Epidermal melanocyte (primary cell): ENCODE data around the gene PYGL.
"Not testable (repeated sequence)": the region's sequence is repeated elsewhere in the genome, so short reads cannot be mapped to it uniquely, and the experiment has no call there.

Experiments used
- DNase-seq: peaks from one replicate; pipeline ENCODE4 v3.0.0; 2011; ENCODE audit warnings: low spot score; ENCODE audit not compliant: insufficient read length

PYGL gene

DNA sequence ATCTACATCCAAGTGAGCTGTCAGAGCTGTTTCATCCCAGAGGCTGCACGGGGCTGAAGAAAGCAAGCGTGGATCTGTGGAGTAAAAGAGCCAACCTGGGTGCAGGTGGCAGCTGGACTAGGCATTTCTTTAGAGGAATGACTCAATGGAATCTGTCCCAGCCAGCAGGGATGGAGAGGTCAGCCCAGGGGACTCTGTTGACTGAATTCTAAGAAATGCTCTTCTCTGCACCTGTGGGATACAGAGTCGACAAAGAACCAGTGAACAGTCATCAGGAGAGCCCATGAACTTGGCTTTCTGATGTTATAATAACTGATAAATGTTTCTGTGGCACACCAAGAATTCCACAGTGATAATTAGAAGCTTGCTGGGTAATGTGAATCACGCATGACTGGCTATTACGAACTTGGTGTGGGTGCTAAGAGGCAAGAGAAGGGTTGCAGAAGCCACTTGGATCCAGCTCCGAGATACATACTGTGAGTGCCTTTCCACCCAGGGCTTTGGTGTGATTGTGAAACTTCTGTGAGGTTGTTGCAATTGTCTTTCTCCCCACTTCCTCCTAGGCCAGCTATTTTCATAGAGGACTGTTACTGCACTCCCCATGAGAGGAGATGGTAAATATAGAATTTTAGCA lies 16.2 kb downstream of the PYGL start:
- DNase-seq, result no peak

DNA sequence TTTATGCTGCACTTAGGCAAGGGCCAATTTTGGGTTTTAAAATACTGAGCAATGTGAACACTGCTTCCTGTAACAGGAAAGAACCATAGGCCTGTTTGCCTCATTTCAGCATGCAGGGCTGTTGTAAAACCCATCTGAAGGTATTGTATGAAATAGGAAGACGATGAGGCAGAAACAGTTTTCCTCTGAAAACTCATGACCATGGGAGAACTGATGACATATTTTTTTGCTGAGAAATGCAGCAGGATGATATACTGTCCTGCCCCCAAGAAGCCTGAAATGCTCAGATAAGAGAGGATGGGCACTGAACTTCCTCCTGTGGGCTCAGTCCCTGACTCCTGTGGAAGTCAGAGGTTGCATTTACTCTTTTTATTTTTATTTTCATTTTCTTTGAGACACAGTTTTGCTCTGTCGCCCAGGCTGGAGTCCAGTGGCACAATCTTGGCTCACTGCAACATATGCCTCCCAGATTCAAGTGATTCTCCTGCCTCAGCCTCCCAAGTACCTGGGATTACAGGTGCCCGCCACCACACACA lies 17.4 kb downstream of the PYGL start:
- DNase-seq, result no peak

- DNase-seq, result no peak
These were observed 19.4 kb downstream of the PYGL start for GRCh38 chr14:50924843-50925242.

DNA sequence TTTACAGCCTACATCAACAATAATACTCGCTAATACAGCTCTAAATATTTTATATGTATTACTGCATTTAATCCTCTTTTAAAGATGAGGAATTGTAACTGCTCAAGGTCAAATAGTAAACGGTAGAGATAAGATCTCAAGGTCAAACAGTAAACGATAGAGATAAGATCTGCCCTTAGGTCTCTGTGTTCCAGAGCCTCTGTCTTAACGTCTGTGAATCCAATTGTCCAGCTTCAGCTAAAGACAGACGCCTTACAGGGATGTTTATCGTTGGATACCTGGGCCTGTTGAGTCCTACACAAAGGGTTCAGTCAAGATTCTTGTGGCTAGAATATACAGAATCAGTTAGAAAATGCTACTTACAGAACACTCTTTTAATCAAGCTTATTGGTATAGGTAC lies 20.0 kb downstream of the PYGL start:
- DNase-seq, result no peak

DNA sequence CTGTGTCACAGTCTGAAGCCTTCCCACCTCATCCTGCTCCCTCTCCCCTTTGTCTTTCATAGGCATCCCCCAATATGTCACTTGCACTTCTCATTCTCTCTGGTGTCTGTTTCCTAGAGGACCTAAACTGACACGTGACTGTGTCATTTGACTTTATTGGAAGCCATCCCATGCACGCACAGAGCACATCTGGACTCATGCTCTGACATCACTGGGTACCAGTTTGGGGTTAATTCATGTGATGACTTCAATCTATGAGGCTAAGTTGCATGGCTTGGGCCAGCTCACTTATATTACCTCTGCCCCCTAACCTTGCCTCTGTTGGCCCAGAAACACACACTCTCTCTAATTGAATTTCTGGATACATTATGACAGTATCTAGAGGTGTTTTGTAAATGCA lies 21.5 kb downstream of the PYGL start:
- DNase-seq, result no peak

- DNase-seq, result peak; percentile 55
These were observed 23.6 kb downstream of the PYGL start for GRCh38 chr14:50920482-50921230.

GRCh38 chr14:50919524-50919923 lies 24.8 kb downstream of the PYGL start:
- DNase-seq, result not testable (repeated sequence)

GRCh38 chr14:50917449-50917848 lies 26.8 kb downstream of the PYGL start:
- DNase-seq, result no peak

GRCh38 chr14:50910495-50911420 lies 33.5 kb downstream of the PYGL start:
- no peak for DNase-seq

GRCh38 chr14:50906326-50907065 lies 37.8 kb downstream of the PYGL start:
- peak; percentile 67 for DNase-seq

- no peak for DNase-seq
These were observed 39.6 kb downstream of the PYGL start for GRCh38 chr14:50904719-50905118.

- no peak for DNase-seq
These were observed 42.9 kb downstream of the PYGL start for GRCh38 chr14:50901361-50901760.

GRCh38 chr14:50897658-50898175 lies 46.6 kb downstream of the PYGL start:
- DNase-seq, result no peak

DNA sequence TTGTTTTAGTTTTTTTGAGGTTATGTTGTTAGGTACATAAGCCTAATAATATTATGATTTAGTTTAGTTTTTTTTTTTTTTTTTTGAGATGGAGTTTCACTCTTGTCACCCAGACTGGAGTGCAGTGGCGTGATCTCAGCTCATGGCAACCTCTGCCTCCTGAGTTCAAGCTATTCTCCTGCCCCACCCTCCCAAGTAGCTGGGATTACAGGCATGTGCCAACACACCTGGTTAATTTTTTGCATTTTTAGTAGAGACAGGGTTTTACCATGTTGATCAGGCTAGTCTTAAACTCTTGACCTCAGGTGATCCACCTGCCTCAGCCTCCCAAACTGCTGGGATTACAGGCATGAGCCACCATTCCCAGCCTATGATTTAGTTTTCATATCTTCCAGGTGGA lies 47.3 kb downstream of the PYGL start:
- DNase-seq, result not testable (repeated sequence)

GRCh38 chr14:50896421-50896820 lies 47.9 kb downstream of the PYGL start:
- DNase-seq, result not testable (repeated sequence)

- no peak for DNase-seq
These were observed 52.0 kb downstream of the PYGL start for GRCh38 chr14:50892255-50892654.

DNA sequence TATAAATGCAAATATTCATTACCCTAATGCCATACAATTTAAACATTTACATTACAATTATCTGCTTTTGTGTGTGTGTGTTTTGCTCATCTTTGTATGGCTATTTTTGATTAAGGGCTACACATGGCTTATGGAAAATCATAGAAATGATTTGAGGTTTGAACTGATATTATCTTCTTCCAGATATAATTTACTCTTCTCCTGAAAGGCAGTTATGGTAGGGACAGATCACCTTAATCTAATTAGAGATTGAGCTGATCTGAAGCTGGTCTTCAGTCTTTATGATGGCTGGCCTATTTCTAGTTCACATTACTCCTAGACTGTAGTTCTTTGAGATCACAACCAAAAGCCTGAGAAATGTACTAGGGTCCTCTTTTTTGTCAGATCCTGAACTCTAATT lies 56.8 kb downstream of the PYGL start:
- no peak for DNase-seq

- no peak for DNase-seq
These were observed 60.5 kb downstream of the PYGL start for GRCh38 chr14:50883827-50884197.

- no peak for DNase-seq
These were observed 61.1 kb downstream of the PYGL start for GRCh38 chr14:50882932-50883826.
